Femur (tissue), 1 donor: ENCODE measurements around the gene SOX13.

Experiments
- DNase-seq: peaks from one replicate; pipeline ENCODE4 v3.0.0-alpha.2; 2017

SOX13 gene

DNA sequence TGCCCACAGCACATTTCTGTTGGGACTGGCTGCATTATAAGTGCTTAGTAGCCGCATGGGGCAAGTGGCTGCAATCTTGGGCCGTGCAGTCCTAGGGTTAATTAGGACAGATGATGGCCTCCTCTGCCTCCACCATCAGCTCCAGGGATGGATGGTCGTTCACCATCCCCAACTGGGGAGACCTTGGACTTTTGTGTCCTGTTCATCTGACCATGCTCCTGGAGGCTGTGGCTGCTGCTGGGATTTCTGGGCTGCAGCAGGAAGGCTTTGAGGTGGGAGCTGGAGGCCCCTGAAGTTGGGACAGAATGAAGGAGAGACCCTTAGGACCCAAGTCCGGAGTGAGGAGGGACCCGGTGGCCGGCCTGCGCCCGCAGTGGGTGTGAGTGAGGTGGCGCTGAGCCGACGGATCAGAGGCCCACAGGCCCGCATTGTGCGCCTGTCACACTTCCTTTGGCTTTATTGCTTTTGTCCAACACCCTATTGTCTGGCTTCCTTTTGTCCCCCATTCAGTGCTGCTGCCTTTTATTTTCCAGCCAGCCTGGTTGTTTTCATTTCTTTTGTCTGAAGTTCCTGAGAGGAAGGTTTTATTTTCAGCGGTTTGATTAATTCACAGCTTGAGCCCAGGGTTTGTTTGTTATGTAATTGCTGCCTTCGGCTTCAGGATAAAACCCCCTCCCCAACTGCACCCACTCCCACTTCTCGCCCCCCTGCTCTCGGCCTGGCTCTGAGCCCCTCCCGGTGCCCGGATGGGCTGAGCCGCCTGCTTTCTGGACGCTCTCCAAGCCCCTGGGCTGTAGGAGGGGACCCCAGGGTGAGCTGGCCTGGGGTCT is 35.6 kb downstream of the SOX13 start:
- DNase-seq, result no peak

- DNase-seq, result no peak
Measured at GRCh38 chr1:204110894-204111633, 38.1 kb downstream of the SOX13 start.

DNA sequence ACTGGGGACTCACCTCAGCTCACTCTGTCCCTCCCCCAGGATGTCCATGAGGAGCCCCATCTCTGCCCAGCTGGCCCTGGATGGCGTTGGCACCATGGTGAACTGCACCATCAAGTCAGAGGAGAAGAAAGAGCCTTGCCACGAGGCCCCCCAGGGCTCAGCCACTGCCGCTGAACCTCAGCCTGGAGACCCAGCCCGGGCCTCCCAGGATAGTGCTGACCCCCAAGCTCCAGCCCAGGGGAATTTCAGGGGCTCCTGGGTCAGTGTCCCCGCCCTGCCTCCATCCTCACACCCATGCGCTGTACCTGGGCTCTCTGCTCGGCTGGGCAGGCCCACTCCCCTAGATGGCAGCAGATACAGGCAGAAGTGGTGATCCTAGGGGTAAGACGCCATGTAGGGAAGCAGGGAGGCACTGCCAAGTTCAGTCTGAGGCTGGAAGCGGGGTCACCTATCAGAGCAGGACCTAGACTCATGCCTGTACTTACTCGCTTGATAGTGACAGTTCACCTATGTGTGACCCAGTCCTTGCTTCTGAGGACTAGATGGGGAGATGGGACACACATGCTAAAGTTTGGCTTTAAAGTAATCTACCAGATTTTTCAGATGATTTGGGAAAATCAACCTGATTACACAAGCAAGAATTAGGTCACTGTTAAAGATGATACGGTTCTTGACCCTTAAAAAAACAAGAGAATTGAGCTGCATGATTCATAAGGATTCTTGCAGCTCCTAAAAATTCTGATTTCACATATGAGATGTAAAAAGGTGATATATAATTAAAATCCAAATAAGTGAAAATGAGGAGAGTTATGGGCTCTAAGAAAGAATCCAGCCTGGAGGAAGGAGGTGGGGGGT is 40.2 kb downstream of the SOX13 start:
- DNase-seq, result no peak

DNA sequence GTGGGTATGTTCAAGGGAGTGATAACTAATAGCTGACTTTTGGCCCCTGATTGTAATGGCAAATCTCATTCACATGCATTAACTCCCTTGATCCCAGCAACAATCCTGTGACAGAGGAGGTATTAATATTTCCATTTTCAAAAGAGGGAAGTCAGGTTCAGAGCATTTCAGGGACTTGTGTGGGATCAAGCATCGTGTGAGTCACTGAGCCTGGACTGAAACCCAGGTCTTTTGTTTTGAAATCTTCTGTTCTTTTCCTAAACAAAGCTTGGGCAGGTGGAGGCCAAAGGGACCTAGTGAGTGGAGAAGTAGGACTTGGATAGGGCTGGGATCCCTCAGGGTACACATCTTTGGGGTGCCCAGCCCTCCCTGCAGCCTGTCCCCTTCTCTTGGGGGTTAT is 41.0 kb downstream of the SOX13 start:
- DNase-seq, result no peak

DNA sequence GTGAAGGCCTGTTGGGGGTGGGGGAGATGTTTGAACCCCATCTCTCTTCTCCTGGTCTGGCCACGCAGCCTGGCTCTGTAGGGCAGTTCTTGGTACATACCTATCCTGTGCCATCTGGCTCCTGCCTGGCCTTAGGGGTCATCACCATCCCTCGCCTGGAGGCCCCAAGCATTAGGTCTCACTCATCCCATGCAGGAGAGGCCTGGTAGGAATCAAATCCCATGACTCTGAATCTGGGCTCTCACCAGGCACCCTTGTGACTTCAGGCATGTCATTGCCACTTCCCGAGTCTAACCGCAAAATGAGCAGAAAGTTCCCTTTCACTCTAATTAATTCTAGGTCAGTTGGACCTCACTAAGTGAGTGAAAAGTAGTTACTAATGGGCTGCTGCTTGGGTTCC is 41.7 kb downstream of the SOX13 start:
- no peak for DNase-seq

GRCh38 chr1:204115116-204115515 is 42.2 kb downstream of the SOX13 start:
- DNase-seq, result no peak

GRCh38 chr1:204116539-204116938 is 43.6 kb downstream of the SOX13 start:
- no peak for DNase-seq

- no peak for DNase-seq
Measured at GRCh38 chr1:204121840-204122555, 49.1 kb downstream of the SOX13 start.

DNA sequence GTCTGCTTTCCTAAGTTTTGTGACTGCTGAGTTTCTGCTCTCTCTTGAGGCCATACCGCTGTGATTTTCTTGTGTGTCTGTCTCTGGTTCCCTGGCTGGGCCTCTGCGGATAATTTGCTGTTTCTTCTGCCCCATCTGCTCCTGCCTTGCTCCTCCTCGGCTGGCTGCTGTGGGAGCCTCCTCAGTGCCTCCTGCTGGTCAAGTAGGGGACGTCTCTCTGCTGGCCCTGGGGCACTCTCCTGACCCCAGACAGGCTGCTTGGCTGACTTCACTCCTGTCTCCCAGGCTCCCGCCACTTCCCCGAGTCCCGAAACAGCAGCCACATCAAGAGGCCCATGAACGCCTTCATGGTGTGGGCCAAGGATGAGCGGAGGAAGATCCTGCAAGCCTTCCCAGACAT is 50.5 kb downstream of the SOX13 start:
- no peak for DNase-seq

- DNase-seq, result no peak
Measured at GRCh38 chr1:204124639-204125038, 51.7 kb downstream of the SOX13 start.

GRCh38 chr1:204125759-204126351 is 52.9 kb downstream of the SOX13 start:
- no peak for DNase-seq

GRCh38 chr1:204126386-204126785 is 53.5 kb downstream of the SOX13 start:
- DNase-seq, result no peak

DNA sequence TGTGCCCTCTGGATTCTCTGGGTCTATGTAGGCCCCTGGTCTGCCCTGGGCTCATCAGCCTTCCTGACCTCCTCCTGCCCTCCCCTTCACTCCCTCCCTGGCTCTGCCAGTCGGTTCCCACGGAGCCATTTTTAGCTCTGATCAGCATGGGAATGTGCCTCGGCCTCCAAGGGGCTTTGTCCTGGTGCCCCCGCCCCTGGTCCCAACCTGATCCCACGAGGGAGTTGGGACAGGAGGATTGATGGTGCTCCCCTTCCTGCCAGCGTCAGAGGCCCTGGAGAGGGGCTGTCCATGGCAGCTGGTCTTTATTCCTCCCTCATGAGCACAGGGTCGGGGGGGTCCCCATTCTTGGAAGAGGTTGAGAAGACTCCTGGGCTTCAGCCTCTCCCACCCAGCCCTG is 54.0 kb downstream of the SOX13 start:
- no peak for DNase-seq

DNA sequence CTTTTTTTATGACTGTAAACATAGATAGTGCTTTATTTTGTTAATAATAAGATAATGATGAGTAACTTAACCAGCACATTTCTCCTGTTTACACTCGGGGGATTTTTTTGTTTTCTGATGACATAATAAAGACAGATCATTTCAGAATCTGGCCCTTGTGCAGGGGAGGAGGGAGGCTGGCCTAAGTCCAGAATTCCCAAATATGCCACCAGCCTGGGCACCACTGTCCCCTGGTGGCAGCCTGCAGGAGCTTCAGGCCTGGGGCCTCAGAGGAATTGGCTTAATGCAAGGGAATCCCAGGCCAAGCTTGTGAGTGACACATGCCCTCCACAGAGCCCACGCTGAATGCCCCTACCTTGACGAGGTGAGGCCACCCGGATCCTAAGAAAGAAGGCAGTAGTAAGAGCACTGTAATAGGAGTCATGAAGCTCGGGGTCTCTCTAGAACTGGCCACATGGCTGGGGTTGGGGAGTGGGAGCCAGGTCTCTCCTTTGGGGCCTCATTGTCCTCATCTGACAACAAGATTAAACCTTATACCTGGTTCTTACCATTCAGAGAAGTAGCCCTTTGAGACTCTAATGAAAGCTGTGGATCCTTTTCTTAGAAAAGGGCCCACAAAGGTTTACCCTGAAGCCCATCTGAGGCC is 54.8 kb downstream of the SOX13 start:
- peak; percentile 51 for DNase-seq

DNA sequence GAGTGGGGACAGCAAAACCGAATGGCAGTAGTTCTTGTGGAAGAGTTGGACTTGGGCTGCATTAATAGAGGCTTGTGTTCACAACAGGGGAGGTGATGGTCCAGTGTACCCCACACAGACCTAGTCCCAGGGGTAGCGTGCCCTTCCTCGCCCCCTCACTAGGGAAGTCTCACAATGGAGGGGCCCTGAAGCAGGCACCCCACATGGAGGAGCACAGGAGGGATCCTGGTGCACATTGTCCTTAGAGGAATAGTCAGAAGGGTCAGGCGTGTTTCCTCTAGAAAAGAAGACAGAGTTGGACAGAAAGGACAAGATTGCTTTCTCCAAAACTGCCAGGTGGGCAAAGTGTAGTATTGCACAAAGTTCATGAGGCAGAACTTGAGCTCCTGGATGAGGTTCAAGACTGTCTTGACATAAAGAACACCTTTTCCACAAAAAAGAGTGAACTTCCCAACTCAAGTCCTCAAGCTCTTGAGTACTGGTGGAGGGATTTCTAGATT is 55.6 kb downstream of the SOX13 start:
- DNase-seq, result no peak

GRCh38 chr1:204128964-204129896 is 56.3 kb downstream of the SOX13 start:
- peak; percentile 83 for DNase-seq

- DNase-seq, result peak; percentile 37
Measured at GRCh38 chr1:204130178-204130577, 57.3 kb downstream of the SOX13 start.

DNA sequence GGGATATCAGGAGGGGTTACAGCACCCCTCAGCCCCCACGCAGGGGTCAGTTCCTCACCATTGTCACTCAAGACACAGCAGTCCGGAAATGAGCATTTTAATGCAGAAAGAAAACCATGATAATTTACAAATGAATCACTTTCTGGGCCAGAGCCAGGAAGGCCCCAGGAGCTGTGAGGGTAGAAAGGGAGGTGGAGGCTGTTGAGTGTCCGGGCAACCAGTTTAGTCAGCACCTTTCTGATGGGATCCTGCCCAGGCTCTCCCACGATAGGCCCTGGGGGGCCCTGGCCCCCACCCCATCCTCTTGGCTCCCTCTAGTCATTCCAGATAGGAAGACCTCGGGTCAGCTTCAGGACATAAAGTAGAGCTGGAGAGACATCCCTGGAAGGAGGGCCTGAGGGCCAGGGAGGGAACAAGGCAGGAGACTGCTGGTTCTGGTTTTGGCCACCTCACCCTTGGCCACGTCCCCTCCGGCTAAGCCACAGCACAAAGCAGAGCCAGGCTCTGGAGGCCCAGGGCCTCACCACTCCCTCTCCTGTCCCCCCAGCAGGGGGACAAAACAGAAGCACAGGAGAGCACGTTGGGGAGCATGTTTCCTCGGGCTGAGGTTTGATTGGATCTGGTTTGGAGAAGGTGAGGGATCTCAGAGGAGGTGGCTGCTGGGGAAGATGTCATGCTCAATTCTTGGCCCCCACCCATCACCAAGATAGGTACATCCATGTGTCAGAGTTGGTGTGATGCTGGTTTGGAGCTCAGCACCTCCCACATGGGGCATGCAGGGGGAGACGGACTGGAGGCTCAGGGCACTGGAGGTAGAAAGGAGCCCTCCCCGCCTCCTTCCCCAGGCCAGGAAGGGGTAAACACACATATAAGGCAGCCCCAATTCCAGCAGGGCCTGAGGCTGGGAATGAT is 58.3 kb downstream of the SOX13 start:
- DNase-seq, result no peak

- no peak for DNase-seq
Measured at GRCh38 chr1:204131978-204132377, 59.1 kb downstream of the SOX13 start.
